ENCODE data around the gene CMSS1.

Gene CMSS1

GRCh38 chr3:100040451-100041225 is 223.0 kb downstream of the CMSS1 start:
- peak; percentile 14; the same call in 2 of the 3 replicates for ATAC-seq
- no peak for TF ChIP-seq OSR1 (CRISPR knock-in tag; IDR thresholded peaks at IDR 0.05)
- TF ChIP-seq ZFP3 (CRISPR knock-in tag; IDR thresholded peaks at IDR 0.05): 0 out of 2 replicates have a peak, but pooled peaks have one; percentile 7

DNA sequence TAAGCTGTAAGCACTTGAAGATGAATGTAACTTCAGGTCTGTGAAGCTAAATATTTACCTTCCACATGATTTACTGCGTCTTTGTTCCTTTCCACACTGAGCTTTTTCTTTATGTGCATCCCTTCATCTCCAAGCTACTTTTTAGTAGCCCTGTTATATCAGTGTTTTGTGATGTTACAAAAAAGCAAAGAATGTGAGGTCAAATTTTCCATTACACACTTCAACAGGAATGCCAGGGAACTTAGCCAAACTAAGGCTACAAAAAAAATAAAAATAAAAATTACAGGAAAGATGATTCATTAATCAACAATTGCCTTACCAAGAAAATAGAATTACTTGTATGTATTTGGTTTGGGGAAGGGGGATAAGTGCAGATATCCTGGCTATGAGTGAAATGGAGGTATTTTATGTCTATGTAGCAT is 223.7 kb downstream of the CMSS1 start:
- TF ChIP-seq CREB5 (CRISPR knock-in tag; IDR thresholded peaks at IDR 0.05; ENCODE audit: low read depth): peak; percentile 93
- no peak for TF ChIP-seq RARB (CRISPR knock-in tag; IDR thresholded peaks at IDR 0.05)
- peak; percentile 14; the same call in 1 of the 2 replicates for TF ChIP-seq TOX (CRISPR knock-in tag; IDR thresholded peaks at IDR 0.05; ENCODE audit: borderline replicate concordance)
- peak; percentile 13; the same call in 1 of the 2 replicates for TF ChIP-seq CSDC2 (CRISPR knock-in tag; IDR thresholded peaks at IDR 0.05)
- peak; percentile 87 for TF ChIP-seq ISL1 (CRISPR knock-in tag; IDR thresholded peaks at IDR 0.05)
- 0 out of 2 replicates have a peak, but pooled peaks have one; percentile 43 for TF ChIP-seq PATZ1 (CRISPR knock-in tag; IDR thresholded peaks at IDR 0.05; ENCODE audit: borderline replicate concordance)
- peak; percentile 68 for ATAC-seq

DNA sequence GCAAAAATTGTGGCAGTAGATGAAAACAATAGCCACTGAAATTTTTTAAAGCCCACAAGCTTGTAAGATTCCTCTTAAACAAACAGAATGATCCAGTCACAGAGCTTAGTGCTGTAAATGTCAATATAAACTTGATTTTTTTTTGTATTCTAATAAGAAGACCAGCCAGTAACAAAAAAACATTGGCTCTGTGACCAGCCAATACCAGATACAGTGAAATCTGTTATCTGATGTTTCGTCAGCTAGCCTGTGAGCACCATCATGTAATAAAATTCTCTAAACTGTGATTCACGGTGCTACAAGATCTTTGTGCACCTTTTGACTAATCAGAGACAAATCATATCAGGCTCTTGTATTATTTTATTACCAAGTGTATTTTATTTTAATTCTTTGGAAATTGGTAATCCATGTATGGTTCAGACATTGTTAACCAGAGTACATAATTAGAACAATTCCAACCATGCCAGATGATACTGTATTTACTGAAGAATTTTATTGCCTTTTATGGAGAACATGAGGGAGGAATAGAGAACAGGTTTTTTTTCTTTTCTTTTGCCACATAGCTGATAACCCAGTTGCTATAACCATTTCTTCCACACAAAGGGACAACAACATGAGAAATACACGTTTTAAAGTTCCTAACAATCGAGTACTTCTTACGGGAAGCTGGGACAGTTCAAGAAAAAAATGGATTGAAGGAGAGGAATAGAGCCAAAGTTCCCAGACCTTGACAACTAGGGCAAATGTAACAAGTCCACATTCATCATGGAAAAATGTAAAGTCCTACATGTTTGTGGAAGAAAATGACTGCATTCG is 224.7 kb downstream of the CMSS1 start:
- TF ChIP-seq CSDC2 (CRISPR knock-in tag; IDR thresholded peaks at IDR 0.05) (0 out of 2 replicates have a peak, but pooled peaks have one; percentile 70), TSHZ2 (CRISPR knock-in tag; IDR thresholded peaks at IDR 0.05) (no peak)
- peak; percentile 70 for ATAC-seq

- no peak for TF ChIP-seq CSDC2 (CRISPR knock-in tag; IDR thresholded peaks at IDR 0.05)
- TF ChIP-seq ZNF70 (CRISPR knock-in tag; IDR thresholded peaks at IDR 0.05): no peak
- no peak for TF ChIP-seq ZNF8 (CRISPR knock-in tag; IDR thresholded peaks at IDR 0.05)
- no peak for TF ChIP-seq ARNTL (CRISPR knock-in tag; IDR thresholded peaks at IDR 0.05; ENCODE audit: borderline replicate concordance, low read depth)
- no peak for TF ChIP-seq TOX (CRISPR knock-in tag; IDR thresholded peaks at IDR 0.05; ENCODE audit: borderline replicate concordance)
- TF ChIP-seq, protein P1, sequence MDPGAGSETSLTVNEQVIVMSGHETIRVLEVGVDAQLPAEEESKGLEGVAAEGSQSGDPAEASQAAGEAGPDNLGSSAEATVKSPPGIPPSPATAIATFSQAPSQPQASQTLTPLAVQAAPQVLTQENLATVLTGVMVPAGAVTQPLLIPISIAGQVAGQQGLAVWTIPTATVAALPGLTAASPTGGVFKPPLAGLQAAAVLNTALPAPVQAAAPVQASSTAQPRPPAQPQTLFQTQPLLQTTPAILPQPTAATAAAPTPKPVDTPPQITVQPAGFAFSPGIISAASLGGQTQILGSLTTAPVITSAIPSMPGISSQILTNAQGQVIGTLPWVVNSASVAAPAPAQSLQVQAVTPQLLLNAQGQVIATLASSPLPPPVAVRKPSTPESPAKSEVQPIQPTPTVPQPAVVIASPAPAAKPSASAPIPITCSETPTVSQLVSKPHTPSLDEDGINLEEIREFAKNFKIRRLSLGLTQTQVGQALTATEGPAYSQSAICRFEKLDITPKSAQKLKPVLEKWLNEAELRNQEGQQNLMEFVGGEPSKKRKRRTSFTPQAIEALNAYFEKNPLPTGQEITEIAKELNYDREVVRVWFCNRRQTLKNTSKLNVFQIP (CRISPR knock-in tag; IDR thresholded peaks at IDR 0.05; ENCODE audit: borderline replicate concordance, low read depth): no peak
- TF ChIP-seq OSR1 (CRISPR knock-in tag; IDR thresholded peaks at IDR 0.05): no peak
- TF ChIP-seq BACH2 (CRISPR knock-in tag; IDR thresholded peaks at IDR 0.05; ENCODE audit: borderline replicate concordance): no peak
- no peak for TF ChIP-seq ZNF565 (CRISPR knock-in tag; conservative IDR thresholded peaks at IDR 0.05; ENCODE audit: low read depth)
- no peak for ATAC-seq
Measured at GRCh38 chr3:100043271-100043670, 225.6 kb downstream of the CMSS1 start.

DNA sequence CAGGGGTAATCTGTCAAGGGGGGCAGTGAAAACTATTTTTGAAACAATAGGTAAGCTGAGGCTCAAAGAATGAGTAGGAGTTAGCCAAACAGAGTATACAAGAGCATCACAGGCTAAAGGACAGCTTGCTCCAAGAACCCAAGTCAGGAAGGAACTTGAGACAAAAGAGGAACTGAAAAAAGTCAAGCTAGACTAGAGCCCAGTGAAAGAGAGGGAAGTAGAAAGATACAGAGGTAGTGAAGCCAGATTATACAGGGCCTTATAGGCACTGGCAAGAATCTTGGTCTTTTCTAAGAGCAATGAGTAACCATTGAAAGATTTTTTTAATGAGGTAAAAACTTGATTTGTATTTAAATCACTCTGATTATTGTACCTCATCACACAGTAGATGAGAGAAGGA is 226.7 kb downstream of the CMSS1 start:
- ATAC-seq: no peak
- TF ChIP-seq CSDC2 (CRISPR knock-in tag; IDR thresholded peaks at IDR 0.05) (no peak), SNAI2 (CRISPR knock-in tag; IDR thresholded peaks at IDR 0.05) (no peak), TOX (CRISPR knock-in tag; IDR thresholded peaks at IDR 0.05; ENCODE audit: borderline replicate concordance) (no peak), ZFP3 (CRISPR knock-in tag; IDR thresholded peaks at IDR 0.05) (no peak), CREB5 (CRISPR knock-in tag; IDR thresholded peaks at IDR 0.05; ENCODE audit: low read depth) (no peak), TCF4 (CRISPR knock-in tag; IDR thresholded peaks at IDR 0.05; ENCODE audit: borderline replicate concordance) (no peak), PATZ1 (CRISPR knock-in tag; IDR thresholded peaks at IDR 0.05; ENCODE audit: borderline replicate concordance) (no peak), ZC3H10 (CRISPR knock-in tag; IDR thresholded peaks at IDR 0.05) (no peak)
- TF ChIP-seq, protein P1 (CRISPR knock-in tag; IDR thresholded peaks at IDR 0.05; ENCODE audit: borderline replicate concordance, low read depth): no peak

All from SK-N-SH treated with all-trans-retinoic acid at 6 μM for 48 hours (cell line).